ENCODE data around the gene SLC35E2B. TPM values are rescaled to one million over a fixed set of nuclear protein-coding genes. Genes with fewer than 3 reads are reported as not detected.
A peak's percentile ranks its signal among the peaks of the same experiment; 100 is the strongest.
"Not testable (repeated sequence)": the region's sequence is repeated elsewhere in the genome, so short reads cannot be mapped to it uniquely, and the experiment has no call there.

Gene SLC35E2B
- total RNA-seq, 1 donor from 2014 or later = 20.3 TPM

GRCh38 chr1:1662392-1662791, 30.2 kb downstream of the SLC35E2B start:
- intact Hi-C loops (cut with DNase I); DNase-seq (ENCODE audit: missing footprints); ATAC-seq: not testable (repeated sequence)

GRCh38 chr1:1658583-1659549, 33.7 kb downstream of the SLC35E2B start, which contains the start of gene CDK11B:
TSS of gene CDK11B (minus strand) at chr1:1659004. CDS start at chr1:1657485, 1,519 bp downstream.
- DNase-seq (ENCODE audit: missing footprints) (peak; percentile 94), ATAC-seq (peak; percentile 90)
- intact Hi-C loops (cut with DNase I) = not testable (repeated sequence)

GRCh38 chr1:1648265-1648664, 44.3 kb downstream of the SLC35E2B start:
- intact Hi-C loops (cut with DNase I); ATAC-seq; DNase-seq (ENCODE audit: missing footprints): not testable (repeated sequence)

GRCh38 chr1:1647567-1648241, 44.9 kb downstream of the SLC35E2B start:
- ATAC-seq; DNase-seq (ENCODE audit: missing footprints); intact Hi-C loops (cut with DNase I): not testable (repeated sequence)

- intact Hi-C loops (cut with DNase I); DNase-seq (ENCODE audit: missing footprints); ATAC-seq: not testable (repeated sequence)
Observed at GRCh38 chr1:1646326-1646725, 46.3 kb downstream of the SLC35E2B start.

- peak; percentile 63 for DNase-seq (ENCODE audit: missing footprints)
- intact Hi-C loops (cut with DNase I); ATAC-seq: not testable (repeated sequence)
Observed at GRCh38 chr1:1640711-1641461, 51.7 kb downstream of the SLC35E2B start.

GRCh38 chr1:1640081-1640480, 52.5 kb downstream of the SLC35E2B start:
- DNase-seq (ENCODE audit: missing footprints); ATAC-seq; intact Hi-C loops (cut with DNase I): not testable (repeated sequence)

GRCh38 chr1:1639368-1639767, 53.2 kb downstream of the SLC35E2B start:
- intact Hi-C loops (cut with DNase I); ATAC-seq; DNase-seq (ENCODE audit: missing footprints): not testable (repeated sequence)

- ATAC-seq; DNase-seq (ENCODE audit: missing footprints); intact Hi-C loops (cut with DNase I): not testable (repeated sequence)
Observed at GRCh38 chr1:1638528-1638927, 54.1 kb downstream of the SLC35E2B start.

GRCh38 chr1:1637479-1637875, 55.1 kb downstream of the SLC35E2B start:
- ATAC-seq; intact Hi-C loops (cut with DNase I); DNase-seq (ENCODE audit: missing footprints): not testable (repeated sequence)

- ATAC-seq; intact Hi-C loops (cut with DNase I): not testable (repeated sequence)
- DNase-seq (ENCODE audit: missing footprints) = peak; percentile 68
Observed at GRCh38 chr1:1636621-1637478, 55.7 kb downstream of the SLC35E2B start.

GRCh38 chr1:1634613-1635012, 58.0 kb downstream of the SLC35E2B start:
- ATAC-seq; DNase-seq (ENCODE audit: missing footprints); intact Hi-C loops (cut with DNase I): not testable (repeated sequence)

GRCh38 chr1:1633409-1633808, 59.2 kb downstream of the SLC35E2B start:
- DNase-seq (ENCODE audit: missing footprints); intact Hi-C loops (cut with DNase I): not testable (repeated sequence)
- ATAC-seq = peak; percentile 21

GRCh38 chr1:1631782-1632420, 60.7 kb downstream of the SLC35E2B start, which contains the start of gene MMP23B:
TSS of gene MMP23B (plus strand) at chr1:1632173. CDS start at chr1:1632219, 46 bp downstream.
- peak; percentile 58 for DNase-seq (ENCODE audit: missing footprints)
- intact Hi-C loops (cut with DNase I) = no loop called here
- peak; percentile 5 for ATAC-seq

GRCh38 chr1:1630965-1631781, 61.4 kb downstream of the SLC35E2B start:
- DNase-seq (ENCODE audit: missing footprints) (peak; percentile 90), ATAC-seq (peak; percentile 68)
- intact Hi-C loops (cut with DNase I) = no loop called here
